CD4-positive, alpha-beta T cell (primary cell): ENCODE measurements around the gene NCK1. TPM values are rescaled to one million over a fixed set of nuclear protein-coding genes. Genes with fewer than 3 reads are reported as not detected.

Experiments used
- ATAC-seq: fragments of 200-7000 bp; cut with Tn5 transposase; one replicate; pipeline ENCODE4 v1.10.0; 2022; ENCODE audit warnings: mild to moderate bottlenecking; ENCODE audit not compliant: poor library complexity
- CTCF ChIA-PET: fragments of 350-600 bp; sonication (Branson Sonifier 250); formaldehyde crosslinking; loops from one replicate; lab custom pipeline; 2021; ENCODE audit warnings: antibody characterized with exemption, inconsistent platforms; lab: Charles Lee
- POLR2A ChIA-PET: fragments of 350-600 bp; sonication (Branson Sonifier 250); formaldehyde crosslinking; loops from one replicate; lab custom pipeline; 2021; ENCODE audit warnings: antibody characterized with exemption, inconsistent platforms; lab: Charles Lee
- DNase-seq, 14 experiments: peaks; one replicate each; pipeline ENCODE4 v3.0.0-alpha.2; 2013 to 2020; ENCODE audit warnings: mixed read lengths in 2 of 14
- H3K27ac ChIP-seq, 2 donors: one replicate each; pipeline versions ENCODE4 v1.5.1 to v1.7.0; 2013; ENCODE audit warnings: low read length in 2 of 2, low read depth in 1 of 2, mild to moderate bottlenecking in 1 of 2
- H3K27me3 ChIP-seq, 2 experiments: 1 replicate in 1 of 2; 2 replicates in 1 of 2; pipeline versions ENCODE4 v1.6.1 to v1.7.0; 2013; ENCODE audit warnings: low read length in 2 of 2, control low read depth in 1 of 2, mild to moderate bottlenecking in 1 of 2, moderate library complexity in 1 of 2; ENCODE audit not compliant: insufficient read depth in 2 of 2, control insufficient read depth in 1 of 2
- H3K36me3 ChIP-seq: one replicate; pipeline ENCODE4 v1.6.1; 2013; ENCODE audit warnings: low read length, control low read depth; ENCODE audit not compliant: insufficient read depth
- H3K4me1 ChIP-seq: one replicate; pipeline ENCODE4 v1.6.1; 2013; ENCODE audit warnings: low read length, control low read depth; ENCODE audit not compliant: insufficient read depth
- H3K4me3 ChIP-seq: one replicate; pipeline ENCODE4 v1.5.1; 2013; ENCODE audit warnings: mild to moderate bottlenecking, low read length, moderate library complexity
- H3K9me3 ChIP-seq, 2 experiments: 1 replicate in 1 of 2; 2 replicates in 1 of 2; pipeline versions ENCODE4 v1.6.1 to v1.7.0; 2013; ENCODE audit warnings: low read length in 2 of 2, mild to moderate bottlenecking in 2 of 2, control low read depth in 1 of 2, moderate library complexity in 1 of 2; ENCODE audit not compliant: control insufficient read depth in 1 of 2, insufficient read depth in 1 of 2
- H3K27ac Mint-ChIP-seq: one replicate; pipeline ENCODE4 v1.8.0; 2020; ENCODE audit warnings: mixed read lengths
- H3K27me3 Mint-ChIP-seq: one replicate; pipeline ENCODE4 v1.8.0; 2021; ENCODE audit warnings: mixed read lengths
- H3K36me3 Mint-ChIP-seq: one replicate; pipeline ENCODE4 v1.8.0; 2021; ENCODE audit warnings: low read depth, mixed read lengths
- H3K4me1 Mint-ChIP-seq: one replicate; pipeline ENCODE4 v1.8.0; 2021; ENCODE audit warnings: low read depth, mixed read lengths
- H3K4me3 Mint-ChIP-seq: one replicate; pipeline ENCODE4 v1.8.0; 2020; ENCODE audit warnings: mild to moderate bottlenecking, mixed read lengths
- H3K9me3 Mint-ChIP-seq: one replicate; pipeline ENCODE4 v1.8.0; 2020; ENCODE audit warnings: mixed read lengths
- CTCF ChIP-seq: fragments of 200-600 bp; IDR thresholded peaks from one replicate; pipeline ENCODE4 v1.8.0; 2022; ENCODE audit warnings: antibody characterized with exemption, mild to moderate bottlenecking
- intact Hi-C, 2 experiments: fragments of 100-400 bp; cut with DNase I in 1 of 2; cut with micrococcal nuclease in 1 of 2; formaldehyde crosslinking; loops; one replicate each; pipeline versions ENCODE4 v1.15.1 to v1.9.0; 2023 to 2025; cut with DNase I, micrococcal nuclease
- total RNA-seq, 174 experiments: library from RNA in 2 of 174; stranded (reverse) in 2 of 174; gene quantifications; one replicate each; pipeline ENCODE4 v1.2.3 and lab custom pipeline; 2021 to 2026

NCK1 gene
- total RNA-seq, 2 experiments from 2014 or later, result 52.9 to 55.0 TPM

- intact Hi-C loops, result loop anchor here in 1 of 2 experiments (5.0 kb wide), 1 partner anchor 86 kb away; no protein-coding TSS in a partner anchor
- Mint-ChIP-seq H3K9me3 (no peaks in the 10 kb centered on the region), H3K27ac (no peak overlapping the region), H3K27me3 (no peaks in the 10 kb centered on the region), H3K36me3 (peaks cover 42% of the 10 kb centered on the region), H3K4me3 (no peak overlapping the region), H3K4me1 (peaks cover 54% of the 10 kb centered on the region)
- H3K9me3 ChIP-seq, result no peaks in the 10 kb centered on the region
- H3K36me3 ChIP-seq, result peaks cover 18% of the 10 kb centered on the region
- DNase-seq (no peak), ATAC-seq (no peak)
- no peaks in the 10 kb centered on the region for H3K27me3 ChIP-seq
- H3K4me1 ChIP-seq, result peaks cover 19% of the 10 kb centered on the region
- CTCF ChIA-PET, result interaction anchor here (0.8 kb wide), 1 partner anchor 191 kb away, joined by 3 read pairs; the partner anchor contains the start of gene STAG1
- no peak overlapping the region for H3K27ac ChIP-seq
- POLR2A ChIA-PET, result interaction anchor here (0.6 to 1.0 kb wide), 2 partner anchors 19 to 33 kb away, joined by 3 read pairs; no protein-coding TSS in a partner anchor
- TF ChIP-seq CTCF, result no peak
- H3K4me3 ChIP-seq, result no peak overlapping the region
Measured at GRCh38 chr3:136943436-136943835, 81.4 kb downstream of the NCK1 start.

- CTCF ChIA-PET, result interaction anchor here (1.0 kb wide), 1 partner anchor 195 kb away, joined by 3 read pairs; the partner anchor contains the start of gene STAG1
- H3K27ac Mint-ChIP-seq, result no peak overlapping the region
- H3K4me1 Mint-ChIP-seq, result peaks cover 29% of the 10 kb centered on the region
Measured at GRCh38 chr3:136946978-136947377, 85.0 kb downstream of the NCK1 start.

GRCh38 chr3:136947477-136947876, 85.5 kb downstream of the NCK1 start:
- Histone ChIP-seq H3K4me3 (no peak overlapping the region), H3K4me1 (peaks cover 5% of the 10 kb centered on the region), H3K9me3 (no peaks in the 10 kb centered on the region), H3K27me3 (no peaks in the 10 kb centered on the region), H3K27ac (no peak overlapping the region), H3K36me3 (peaks cover 22% of the 10 kb centered on the region)
- Mint-ChIP-seq H3K36me3 (peaks cover 42% of the 10 kb centered on the region), H3K27ac (no peak overlapping the region), H3K4me1 (peaks cover 24% of the 10 kb centered on the region), H3K9me3 (no peaks in the 10 kb centered on the region), H3K27me3 (no peaks in the 10 kb centered on the region), H3K4me3 (no peak overlapping the region)
- intact Hi-C loops, result no loop called here
- ATAC-seq (no peak), DNase-seq (no peak)
- POLR2A ChIA-PET, result interaction anchor here (0.6 to 1.2 kb wide), 3 partner anchors 28 to 86 kb away, joined by 3 to 5 read pairs (median 4); partner anchors contain the start of gene NCK1
- no peak for TF ChIP-seq CTCF
- CTCF ChIA-PET, result interaction anchor here (1.0 kb wide), 2 partner anchors 67 to 195 kb away, joined by 3 read pairs; partner anchors contain the start of gene STAG1

More at GRCh38 chr3:136946978-136947377, 85.0 kb downstream of the NCK1 start:
- POLR2A ChIA-PET, result interaction anchor here (0.6 to 1.3 kb wide), 3 partner anchors 27 to 85 kb away, joined by 3 to 5 read pairs (median 4); partner anchors contain the start of gene NCK1
- Mint-ChIP-seq H3K9me3 (no peaks in the 10 kb centered on the region), H3K4me3 (no peak overlapping the region), H3K36me3 (peaks cover 42% of the 10 kb centered on the region), H3K27me3 (no peaks in the 10 kb centered on the region)
- H3K27ac ChIP-seq, result no peak overlapping the region
- peaks cover 22% of the 10 kb centered on the region for H3K36me3 ChIP-seq
- no peak for ATAC-seq
- H3K4me3 ChIP-seq, result no peak overlapping the region
- TF ChIP-seq CTCF, result no peak
- peaks cover 7% of the 10 kb centered on the region for H3K4me1 ChIP-seq
- no peak for DNase-seq
- H3K27me3 ChIP-seq, result no peaks in the 10 kb centered on the region
- no peaks in the 10 kb centered on the region for H3K9me3 ChIP-seq
- intact Hi-C loops, result no loop called here
